ENCODE results near the gene FCN1.

FCN1 gene

GRCh38 chr9:134879664-134880483, 37.8 kb downstream of the FCN1 start:
- no peak for DNase-seq (ENCODE audit: low read depth in 1 of 2, low spot score in 1 of 2)

GRCh38 chr9:134877541-134877940, 40.2 kb downstream of the FCN1 start:
- no peak for DNase-seq (ENCODE audit: low read depth in 1 of 2, low spot score in 1 of 2)

GRCh38 chr9:134875371-134875770, 42.3 kb downstream of the FCN1 start:
- DNase-seq (ENCODE audit: low read depth in 1 of 2, low spot score in 1 of 2), result no peak

DNA sequence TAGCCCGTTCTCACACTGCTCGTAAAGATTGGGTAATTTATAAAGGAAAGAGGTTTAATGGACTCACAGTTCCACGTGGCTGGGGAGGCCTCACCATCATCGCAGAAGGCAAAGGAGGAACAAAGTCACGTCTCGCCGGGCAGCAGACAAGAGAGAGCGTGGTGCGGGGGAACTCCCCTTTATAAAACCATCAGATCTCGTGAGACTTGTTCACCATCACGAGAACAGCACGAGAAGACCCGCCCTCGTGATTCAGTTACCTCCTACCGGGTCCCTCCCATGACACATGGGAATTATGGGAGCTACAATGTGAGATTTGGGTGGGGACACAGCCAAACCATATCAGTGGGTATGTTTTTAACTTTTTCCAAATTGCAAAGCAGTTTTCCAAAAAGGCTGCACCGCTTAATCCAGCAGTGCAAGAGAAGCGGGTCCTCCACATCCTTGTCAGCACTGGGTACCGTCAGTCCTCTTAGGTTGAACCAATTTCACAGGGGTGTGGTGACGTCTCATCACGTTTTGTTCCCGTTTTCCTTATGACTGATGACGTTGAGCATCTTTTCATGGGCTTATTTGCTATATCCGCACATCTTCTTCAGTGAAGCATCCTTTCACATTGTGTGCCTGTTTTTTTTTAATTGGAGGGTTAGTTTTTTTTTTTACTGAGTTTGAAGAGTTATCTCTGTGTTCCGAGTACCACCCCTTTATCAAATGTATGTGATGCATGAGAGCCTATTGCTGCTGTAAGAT, 45.1 kb downstream of the FCN1 start:
- DNase-seq (ENCODE audit: low read depth in 1 of 2, low spot score in 1 of 2), result no peak

GRCh38 chr9:134871697-134872340, 45.9 kb downstream of the FCN1 start:
- no peak for DNase-seq (ENCODE audit: low read depth in 1 of 2, low spot score in 1 of 2)

GRCh38 chr9:134870746-134871662, 46.7 kb downstream of the FCN1 start:
- DNase-seq (ENCODE audit: low read depth in 1 of 2, low spot score in 1 of 2), result no peak

GRCh38 chr9:134870301-134870694, 47.4 kb downstream of the FCN1 start:
- DNase-seq (ENCODE audit: low read depth in 1 of 2, low spot score in 1 of 2), result no peak

DNA sequence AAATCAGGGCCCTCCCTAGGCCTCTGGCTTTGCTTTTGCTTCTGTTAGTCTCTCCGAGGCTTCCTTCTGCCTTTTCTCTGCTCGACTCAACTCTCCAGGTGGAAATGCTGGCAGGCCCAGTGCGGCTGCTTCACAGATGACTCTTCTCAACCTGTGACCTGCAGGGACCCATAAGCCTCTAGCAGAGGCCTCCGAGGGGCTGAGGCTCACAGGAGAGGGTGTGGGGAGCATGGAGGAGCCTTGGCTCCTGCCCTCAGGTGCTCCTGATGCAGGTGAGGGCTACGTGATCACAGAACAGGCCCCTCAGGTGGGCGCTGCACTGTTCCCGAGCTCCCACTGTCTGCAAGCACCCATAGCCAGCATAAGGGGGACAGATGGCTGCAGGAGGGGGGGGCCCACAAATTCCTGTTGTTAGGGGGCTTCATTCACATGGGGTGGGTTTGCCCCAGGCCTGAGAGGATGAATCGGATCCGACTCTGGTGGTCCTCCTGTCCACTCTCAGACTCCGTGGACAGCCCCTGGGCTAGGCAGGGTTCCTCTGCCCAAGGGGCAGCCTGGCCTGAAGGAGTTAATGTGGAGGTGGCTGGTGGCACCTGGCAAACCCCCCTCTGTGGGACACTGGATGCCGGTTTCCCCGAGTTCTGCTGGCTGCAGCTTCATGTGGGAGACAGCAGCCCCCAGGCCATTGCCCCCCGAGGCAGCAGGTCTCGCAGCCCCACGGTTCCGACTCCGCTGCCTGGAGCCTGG, 48.0 kb downstream of the FCN1 start:
- DNase-seq (ENCODE audit: low read depth in 1 of 2, low spot score in 1 of 2), result no peak

GRCh38 chr9:134868751-134869553, 48.8 kb downstream of the FCN1 start:
- no peak for DNase-seq (ENCODE audit: low read depth in 1 of 2, low spot score in 1 of 2)

- DNase-seq (ENCODE audit: low read depth in 1 of 2, low spot score in 1 of 2), result no peak
Measured at GRCh38 chr9:134867917-134868750, 49.6 kb downstream of the FCN1 start.

DNA sequence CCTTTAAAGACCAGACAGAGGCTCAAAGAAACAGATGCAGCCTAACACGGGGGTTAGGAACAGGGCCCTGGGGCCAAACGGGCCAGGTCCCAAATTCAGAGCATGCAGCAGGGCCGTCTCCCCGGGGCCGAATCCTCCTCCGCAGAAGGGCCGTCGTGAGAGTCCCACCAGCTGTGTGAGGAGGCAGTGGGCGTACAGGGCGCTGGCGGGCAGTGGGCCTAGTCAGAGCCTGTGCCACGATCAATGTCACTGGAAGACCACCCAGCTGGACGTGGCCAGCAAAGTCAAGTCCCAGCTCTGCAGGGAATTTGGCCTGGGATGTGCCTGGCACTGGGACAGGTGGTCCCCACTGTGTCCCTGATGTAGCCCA, 52.9 kb downstream of the FCN1 start:
- DNase-seq (ENCODE audit: low read depth in 1 of 2, low spot score in 1 of 2), result no peak

DNA sequence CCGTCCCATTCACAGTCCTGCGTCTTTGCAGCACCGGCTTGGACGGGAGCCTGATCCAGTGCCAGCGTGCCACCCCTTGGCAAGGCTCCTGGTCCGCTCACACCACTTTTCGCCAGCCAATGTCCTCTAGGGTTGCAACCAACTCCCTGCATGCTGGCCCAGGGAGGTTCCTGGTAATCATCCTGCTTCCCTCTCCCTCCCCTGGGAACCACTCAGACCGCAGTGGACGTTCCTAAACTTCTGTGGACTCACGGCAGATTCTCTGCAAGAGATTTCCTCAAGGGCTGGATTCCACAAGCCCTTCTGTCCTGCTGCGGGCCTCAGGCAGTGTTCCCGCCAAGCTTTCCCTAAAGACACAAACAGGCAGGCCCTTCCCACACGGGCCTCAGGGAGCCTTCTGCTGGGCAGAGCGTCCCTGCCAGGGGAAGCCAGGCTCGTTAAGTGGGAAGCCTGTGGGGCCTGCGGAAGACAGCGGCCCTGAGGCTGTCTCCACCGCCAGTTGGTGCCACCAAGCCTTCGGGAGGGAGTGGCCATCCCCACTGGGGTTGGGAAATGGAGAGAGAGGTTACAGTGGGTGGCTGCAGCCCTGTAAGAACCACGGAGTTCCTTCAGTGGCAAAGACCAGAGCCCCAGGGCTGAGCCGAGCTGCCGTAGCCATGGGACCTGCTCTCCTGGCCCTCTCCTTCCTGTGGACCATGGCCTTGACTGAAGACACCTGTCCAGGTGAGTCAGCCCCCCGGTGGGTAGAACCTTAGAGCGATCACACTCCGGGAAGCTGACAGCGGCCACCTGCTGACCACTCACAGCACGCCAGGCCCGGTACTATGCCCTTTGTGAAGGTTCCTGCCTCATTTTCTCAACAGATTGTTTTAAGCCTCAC, 53.5 kb downstream of the FCN1 start:
- DNase-seq (ENCODE audit: low read depth in 1 of 2, low spot score in 1 of 2), result no peak

GRCh38 chr9:134863306-134863902, 54.3 kb downstream of the FCN1 start:
- no peak for DNase-seq (ENCODE audit: low read depth in 1 of 2, low spot score in 1 of 2)

DNA sequence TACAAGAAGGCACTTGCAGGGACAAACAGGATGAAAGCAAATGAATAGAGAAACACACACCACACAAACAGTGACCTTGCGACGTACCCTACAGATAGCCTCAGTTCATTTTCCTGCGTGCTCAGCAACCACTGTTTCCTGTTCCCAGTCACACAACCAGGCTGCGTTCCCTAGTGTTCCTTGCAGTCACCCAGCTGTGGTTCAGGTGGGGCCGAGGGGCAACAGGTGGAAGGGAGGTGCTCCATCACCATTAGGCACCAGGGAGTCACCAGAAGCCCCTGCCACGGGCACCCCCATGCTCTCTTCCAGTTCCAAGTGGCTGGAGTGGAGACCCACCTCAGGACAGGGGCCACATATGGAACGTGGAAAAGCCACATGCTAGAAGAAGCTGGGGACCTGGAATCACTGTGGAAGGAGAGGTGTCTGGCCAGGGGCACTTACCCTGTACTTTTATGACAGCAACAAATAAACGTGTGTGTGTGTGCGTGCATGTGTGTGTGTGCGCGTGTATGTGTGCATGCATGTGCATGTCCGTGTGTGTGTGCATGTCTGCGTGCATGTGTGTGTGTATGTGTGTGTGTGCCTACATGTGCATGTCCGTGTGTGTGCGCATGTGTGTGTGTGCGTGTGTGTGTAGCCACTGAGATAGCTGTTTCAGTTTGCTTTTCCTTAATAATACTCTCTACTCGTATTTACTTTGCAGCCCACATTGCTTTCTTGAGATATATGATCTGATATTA, 55.9 kb downstream of the FCN1 start:
- no peak for DNase-seq (ENCODE audit: low read depth in 1 of 2, low spot score in 1 of 2)

DNA sequence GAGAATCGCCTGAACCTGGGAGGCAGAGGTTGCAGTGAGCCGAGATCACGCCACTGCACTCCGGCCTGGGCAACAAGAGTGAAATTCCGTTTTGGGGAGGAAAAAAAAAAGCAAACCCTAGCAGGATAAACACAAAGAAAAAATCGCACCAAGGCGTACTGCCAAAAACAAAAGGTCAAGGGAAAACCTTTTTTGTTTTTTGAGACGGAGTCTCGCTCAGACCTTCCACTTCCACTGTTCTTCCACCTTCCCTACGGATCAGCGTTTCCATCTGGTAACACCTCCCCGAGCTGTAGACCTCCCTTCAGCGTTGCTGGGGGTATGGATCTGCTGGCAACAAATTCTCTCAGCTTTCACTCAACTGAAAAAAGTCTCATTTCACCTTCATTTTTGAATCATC, 57.2 kb downstream of the FCN1 start:
- DNase-seq (ENCODE audit: low read depth in 1 of 2, low spot score in 1 of 2), result no peak

DNA sequence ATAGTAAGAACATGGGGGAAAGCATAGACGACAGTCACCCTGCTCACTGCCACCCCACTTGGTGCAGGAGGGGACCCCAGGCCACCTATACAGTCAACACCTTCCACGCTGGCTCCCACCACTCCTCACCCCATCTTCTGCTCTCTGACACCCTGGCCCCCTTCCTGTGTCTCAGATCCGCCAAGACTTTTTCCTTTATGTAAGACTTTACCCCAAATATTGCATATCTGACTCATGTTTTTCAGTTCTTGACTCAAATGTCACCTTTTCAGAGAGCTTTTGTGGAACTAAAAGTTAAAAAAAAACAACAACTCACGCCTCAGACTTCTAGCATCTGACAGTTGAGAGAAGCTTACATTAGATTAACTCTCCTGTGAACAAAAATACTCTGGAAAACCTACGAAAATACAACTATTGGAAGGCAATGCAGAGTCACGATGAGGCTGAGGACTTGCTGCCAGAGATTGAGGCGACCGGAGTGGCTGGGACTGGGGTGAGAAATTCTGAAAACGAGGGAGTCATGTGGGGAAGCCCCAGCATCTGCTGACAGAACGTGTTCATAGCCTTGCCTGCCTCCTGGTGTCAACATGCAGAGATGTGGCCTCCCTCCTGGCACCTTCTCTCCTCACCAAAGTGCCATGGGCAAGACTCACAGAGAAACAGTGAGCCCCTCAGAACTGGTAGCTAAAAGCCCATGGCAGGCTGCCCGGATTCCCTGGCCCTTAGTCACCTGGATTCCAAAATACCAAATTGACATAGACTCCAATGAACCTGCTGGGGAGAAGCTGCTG, 59.5 kb downstream of the FCN1 start:
- DNase-seq (ENCODE audit: low read depth in 1 of 2, low spot score in 1 of 2), result peak; percentile 7 to 8
